ENCODE results near the gene CFAP251. TPM values are rescaled to one million over a fixed set of nuclear protein-coding genes. Genes with fewer than 3 reads are reported as not detected.

Gene CFAP251
- polyA plus RNA-seq, 4 donors: 3.0 to 15.8 (median 10.5) TPM

GRCh38 chr12:121943926-121944325, 25.5 kb downstream of the CFAP251 start:
- DNase-seq (ENCODE audit: low read depth in 4 of 4, low spot score in 3 of 4): no peak

GRCh38 chr12:121946313-121947025, 28.1 kb downstream of the CFAP251 start:
- DNase-seq (ENCODE audit: low read depth in 4 of 4, low spot score in 3 of 4): no peak

GRCh38 chr12:121947981-121948380, 29.6 kb downstream of the CFAP251 start:
- no peak for DNase-seq (ENCODE audit: low read depth in 4 of 4, low spot score in 3 of 4)

GRCh38 chr12:121949648-121950397, 31.4 kb downstream of the CFAP251 start:
- no peak for DNase-seq (ENCODE audit: low read depth in 4 of 4, low spot score in 3 of 4)

- DNase-seq (ENCODE audit: low read depth in 4 of 4, low spot score in 3 of 4): no peak
These were observed 34.8 kb downstream of the CFAP251 start for GRCh38 chr12:121953117-121953692.

GRCh38 chr12:121953695-121954094, 35.3 kb downstream of the CFAP251 start:
- no peak for DNase-seq (ENCODE audit: low read depth in 4 of 4, low spot score in 3 of 4)

GRCh38 chr12:121955258-121956237, 37.2 kb downstream of the CFAP251 start:
- no peak for DNase-seq (ENCODE audit: low read depth in 4 of 4, low spot score in 3 of 4)

GRCh38 chr12:121957861-121958515, 39.6 kb downstream of the CFAP251 start:
- DNase-seq (ENCODE audit: low read depth in 4 of 4, low spot score in 3 of 4): no peak

GRCh38 chr12:121958541-121959240, 40.3 kb downstream of the CFAP251 start:
- DNase-seq (ENCODE audit: low read depth in 4 of 4, low spot score in 3 of 4): no peak

GRCh38 chr12:121960541-121960940, 42.1 kb downstream of the CFAP251 start:
- DNase-seq (ENCODE audit: low read depth in 4 of 4, low spot score in 3 of 4): no peak

- no peak for DNase-seq (ENCODE audit: low read depth in 4 of 4, low spot score in 3 of 4)
These were observed 42.9 kb downstream of the CFAP251 start for GRCh38 chr12:121961195-121961879.

GRCh38 chr12:121963341-121964018, 45.1 kb downstream of the CFAP251 start:
- DNase-seq (ENCODE audit: low read depth in 4 of 4, low spot score in 3 of 4): no peak

- DNase-seq (ENCODE audit: low read depth in 4 of 4, low spot score in 3 of 4): no peak
These were observed 46.6 kb downstream of the CFAP251 start for GRCh38 chr12:121964813-121965643.

- DNase-seq (ENCODE audit: low read depth in 4 of 4, low spot score in 3 of 4): no peak
These were observed 48.6 kb downstream of the CFAP251 start for GRCh38 chr12:121966959-121967358.

GRCh38 chr12:121968876-121969275, 50.5 kb downstream of the CFAP251 start:
- no peak for DNase-seq (ENCODE audit: low read depth in 4 of 4, low spot score in 3 of 4)

- DNase-seq (ENCODE audit: low read depth in 4 of 4, low spot score in 3 of 4): no peak
These were observed 51.3 kb downstream of the CFAP251 start for GRCh38 chr12:121969726-121970125.

- DNase-seq (ENCODE audit: low read depth in 4 of 4, low spot score in 3 of 4): no peak
These were observed 52.3 kb downstream of the CFAP251 start for GRCh38 chr12:121970581-121971300.
